H1 (cell line): ENCODE results near the gene UBR1. TPM values are rescaled to one million over a fixed set of nuclear protein-coding genes. Genes with fewer than 3 reads are reported as not detected.

ENCODE experiments used
- CTCF ChIA-PET: fragments of 300-600 bp; sonication (Branson Sonifier 250); formaldehyde crosslinking; loops from one replicate; lab custom pipeline; 2021; ENCODE audit not compliant: partially characterized antibody; lab: Charles Lee
- POLR2A ChIA-PET: fragments of 300-600 bp; sonication (Branson Sonifier 250); formaldehyde crosslinking; loops from one replicate; lab custom pipeline; 2021; ENCODE audit warnings: inconsistent platforms; ENCODE audit not compliant: partially characterized antibody; lab: Charles Lee
- DNase-seq, 2 experiments: peaks; one replicate each; pipeline versions ENCODE4 v3.0.0 to v3.0.0-alpha.2; 2010 to 2022; ENCODE audit warnings: low spot score in 2 of 2, low read depth in 1 of 2, mixed read lengths in 1 of 2
- FAIRE-seq: peaks from 2 replicates; lab custom pipeline; 2011; peaks lifted over from hg19 to GRCh38; lab: Jason Lieb, UNC
- H2AFZ ChIP-seq: 2 replicates; pipeline ENCODE4 v1.8.1; 2012; ENCODE audit warnings: low read length, inconsistent platforms
- H2AK5ac ChIP-seq: 2 replicates; pipeline ENCODE4 v1.6.1; 2013; ENCODE audit warnings: low read depth, low read length
- H2BK120ac ChIP-seq: replicated peaks from 2 replicates; pipeline ENCODE3; 2013; ENCODE audit warnings: low read depth, low read length, inconsistent platforms
- H2BK12ac ChIP-seq: 2 replicates; pipeline ENCODE4 v1.6.1; 2013; ENCODE audit warnings: low read depth, low read length
- H2BK15ac ChIP-seq: 2 replicates; pipeline ENCODE4 v1.6.1; 2013; ENCODE audit warnings: low read length
- H2BK20ac ChIP-seq: 2 replicates; pipeline ENCODE4 v1.6.1; 2013; ENCODE audit warnings: low read length
- H2BK5ac ChIP-seq: 2 replicates; pipeline ENCODE4 v1.6.1; 2013; ENCODE audit warnings: low read depth, low read length
- H3K14ac ChIP-seq: 2 replicates; pipeline ENCODE4 v1.6.1; 2013; ENCODE audit warnings: inconsistent platforms; ENCODE audit not compliant: insufficient read length
- H3K18ac ChIP-seq: 2 replicates; pipeline ENCODE4 v1.6.1; 2013; ENCODE audit warnings: low read length; ENCODE audit errors: extremely low read depth
- H3K23ac ChIP-seq: 2 replicates; pipeline ENCODE4 v1.6.1; 2013; ENCODE audit warnings: inconsistent platforms; ENCODE audit not compliant: insufficient read length
- H3K23me2 ChIP-seq: 2 replicates; pipeline ENCODE4 v1.6.1; 2013; ENCODE audit warnings: low read depth, low read length
- H3K27ac ChIP-seq: 2 replicates; pipeline ENCODE4 v1.6.1; 2011; ENCODE audit warnings: low read depth, low read length, inconsistent platforms
- H3K27me3 ChIP-seq, 4 experiments: replicated peaks in 1 of 4; 1 replicate in 1 of 4; 2 replicates in 3 of 4; pipeline versions ENCODE4 v1.6.1 to v1.8.1; 2011 to 2013; ENCODE audit warnings: low read length in 3 of 4, mild to moderate bottlenecking in 3 of 4, inconsistent platforms in 2 of 4, mixed read lengths in 2 of 4, moderate library complexity in 1 of 4; ENCODE audit not compliant: control insufficient read depth in 3 of 4, insufficient read depth in 3 of 4; ENCODE audit errors: extremely low read depth in 1 of 4
- H3K36me3 ChIP-seq, 4 experiments: 2 replicates each; pipeline versions ENCODE4 v1.6.1 to v1.8.1; 2011 to 2013; ENCODE audit warnings: mild to moderate bottlenecking in 4 of 4, low read length in 3 of 4, moderate library complexity in 2 of 4, control low read depth in 1 of 4, inconsistent platforms in 1 of 4; ENCODE audit not compliant: insufficient read depth in 4 of 4, control insufficient read depth in 2 of 4
- H3K4ac ChIP-seq: replicated peaks from 2 replicates; pipeline ENCODE3; 2013; ENCODE audit warnings: low read length, low read depth, mixed read lengths, inconsistent platforms; ENCODE audit not compliant: insufficient read length
- H3K4me1 ChIP-seq, 4 experiments: replicated peaks in 1 of 4; 1 replicate in 1 of 4; 2 replicates in 3 of 4; pipeline versions ENCODE4 v1.6.1 to v1.8.1; 2011 to 2013; ENCODE audit warnings: low read length in 3 of 4, inconsistent platforms in 2 of 4, mixed read lengths in 1 of 4; ENCODE audit not compliant: insufficient read depth in 4 of 4, control insufficient read depth in 3 of 4
- H3K4me2 ChIP-seq, 2 experiments: 2 replicates each; pipeline versions ENCODE4 v1.6.1 to v1.8.1; 2011 to 2013; ENCODE audit warnings: low read depth in 2 of 2, low read length in 2 of 2, control low read depth in 1 of 2, inconsistent platforms in 1 of 2, mild to moderate bottlenecking in 1 of 2; ENCODE audit not compliant: insufficient read depth in 1 of 2
- H3K4me3 ChIP-seq, 4 experiments: fragments of 200-600, 300-600 bp in 1 of 4; sonication (generic), shearing (Covaris generic), sonication (Bioruptor Twin) in 1 of 4; 2 replicates each; pipeline versions ENCODE4 v1.5.1 to v1.8.1; 2011 to 2016; ENCODE audit warnings: low read length in 4 of 4, low read depth in 3 of 4, control low read depth in 2 of 4, inconsistent platforms in 2 of 4, mild to moderate bottlenecking in 2 of 4, mixed read lengths in 1 of 4, moderate library complexity in 1 of 4; ENCODE audit not compliant: insufficient read depth in 2 of 4; ENCODE audit errors: extremely low read depth in 1 of 4
- H3K56ac ChIP-seq: replicated peaks from 2 replicates; pipeline ENCODE3; 2013; ENCODE audit warnings: low read depth, mild to moderate bottlenecking, mixed read lengths, low read length, inconsistent platforms; ENCODE audit not compliant: insufficient read length
- H3K79me1 ChIP-seq: 2 replicates; pipeline ENCODE4 v1.6.1; 2013; ENCODE audit warnings: low read depth, low read length, control low read depth
- H3K79me2 ChIP-seq, 2 experiments: 2 replicates each; pipeline versions ENCODE4 v1.6.1 to v1.8.1; 2012 to 2013; ENCODE audit warnings: low read length in 2 of 2, mild to moderate bottlenecking in 2 of 2, inconsistent platforms in 1 of 2; ENCODE audit not compliant: insufficient read depth in 2 of 2, control insufficient read depth in 1 of 2
- H3K9ac ChIP-seq, 4 experiments: replicated peaks in 1 of 4; 1 replicate in 1 of 4; 2 replicates in 3 of 4; pipeline versions ENCODE4 v1.6.1 to v1.8.1; 2011 to 2013; ENCODE audit warnings: low read depth in 3 of 4, low read length in 3 of 4, control low read depth in 2 of 4, mild to moderate bottlenecking in 2 of 4, moderate library complexity in 2 of 4, inconsistent platforms in 1 of 4; ENCODE audit errors: extremely low read depth in 1 of 4
- H3K9me3 ChIP-seq, 2 experiments: 2 replicates each; pipeline versions ENCODE4 v1.6.1 to v1.8.1; 2012 to 2013; ENCODE audit warnings: mild to moderate bottlenecking in 2 of 2, moderate library complexity in 2 of 2, control low read depth in 1 of 2, inconsistent platforms in 1 of 2, low read depth in 1 of 2, low read length in 1 of 2, mixed read lengths in 1 of 2; ENCODE audit not compliant: insufficient read depth in 2 of 2
- H4K20me1 ChIP-seq, 2 experiments: replicated peaks in 1 of 2; 2 replicates each; pipeline versions ENCODE3 to v1.8.1; 2011 to 2013; ENCODE audit warnings: inconsistent platforms in 2 of 2, low read length in 2 of 2, mild to moderate bottlenecking in 1 of 2; ENCODE audit not compliant: insufficient read depth in 2 of 2, control insufficient read depth in 1 of 2
- H4K5ac ChIP-seq: 2 replicates; pipeline ENCODE4 v1.6.1; 2013; ENCODE audit warnings: low read length, low read depth, mixed read lengths, inconsistent platforms; ENCODE audit not compliant: insufficient read length
- H4K8ac ChIP-seq: 2 replicates; pipeline ENCODE4 v1.8.0; 2013; ENCODE audit warnings: mild to moderate bottlenecking, moderate library complexity, low read length, inconsistent platforms; ENCODE audit not compliant: insufficient read depth; ENCODE audit errors: extremely low read depth
- H4K91ac ChIP-seq: replicated peaks from 2 replicates; pipeline ENCODE3; 2013; ENCODE audit warnings: low read length, mixed read lengths, inconsistent platforms; ENCODE audit not compliant: insufficient read length
- ASH2L ChIP-seq: fragments of 200-600, 300-600 bp; sonication (generic); IDR thresholded peaks from one replicate; pipeline ENCODE4 v1.7.1; 2017; ENCODE audit warnings: low read length
- BCL11A ChIP-seq, 2 experiments: IDR thresholded peaks; one replicate each; pipeline ENCODE4 v1.6.1; 2011; ENCODE audit warnings: low read depth in 2 of 2, low read length in 2 of 2, mild to moderate bottlenecking in 2 of 2
- BRCA1 ChIP-seq: IDR thresholded peaks from 2 replicates; pipeline ENCODE4 v1.6.1; 2012; ENCODE audit warnings: low read depth, low read length, improper control_type of control experiment
- CBX8 ChIP-seq: fragments of 300-800, 300-1000 bp; sonication (generic); IDR thresholded peaks from 2 replicates; pipeline ENCODE4 v1.7.1; 2016; ENCODE audit warnings: low read depth, low read length, borderline replicate concordance
- CHD2 ChIP-seq: IDR thresholded peaks from 2 replicates; pipeline ENCODE4 v1.6.1; 2012; ENCODE audit warnings: low read length, improper control_type of control experiment
- CREB1 ChIP-seq: IDR thresholded peaks from 2 replicates; pipeline ENCODE4 v1.6.1; 2012; ENCODE audit warnings: inconsistent platforms
- GABPA ChIP-seq: IDR thresholded peaks from 2 replicates; pipeline ENCODE4 v1.6.1; 2011; ENCODE audit warnings: mild to moderate bottlenecking, low read length, moderate library complexity, borderline replicate concordance; ENCODE audit not compliant: insufficient read depth
- KDM5A ChIP-seq: fragments of 200-600 bp; IDR thresholded peaks from 2 replicates; pipeline ENCODE4 v1.7.1; 2012; ENCODE audit warnings: mild to moderate bottlenecking, low read length, inconsistent platforms, mixed read lengths
- SIN3A ChIP-seq, 2 experiments: IDR thresholded peaks in 1 of 2; conservative IDR thresholded peaks in 1 of 2; 2 replicates each; pipeline ENCODE4 v1.6.1; 2011 to 2012; ENCODE audit warnings: low read length in 2 of 2, improper control_type of control experiment in 1 of 2, low read depth in 1 of 2, mild to moderate bottlenecking in 1 of 2
- SRF ChIP-seq: IDR thresholded peaks from 2 replicates; pipeline ENCODE4 v1.6.1; 2011; ENCODE audit warnings: mild to moderate bottlenecking, low read depth, low read length, moderate library complexity
- TAF1 ChIP-seq: IDR thresholded peaks from 2 replicates; pipeline ENCODE4 v1.6.1; 2011; ENCODE audit warnings: mild to moderate bottlenecking, low read depth, low read length
- TAF7 ChIP-seq: optimal IDR thresholded peaks from 2 replicates; pipeline ENCODE3; 2011; ENCODE audit warnings: low read depth, mild to moderate bottlenecking, inconsistent platforms, low read length, moderate library complexity, borderline replicate concordance
- YY1 ChIP-seq: IDR thresholded peaks from 2 replicates; pipeline ENCODE4 v1.6.1; 2011; ENCODE audit warnings: low read depth, mild to moderate bottlenecking, low read length
- ZNF274 ChIP-seq: IDR thresholded peaks from 2 replicates; pipeline ENCODE4 v1.7.0; 2012; ENCODE audit warnings: low read length, borderline replicate concordance; ENCODE audit errors: extremely low read depth
- WGBS, 2 experiments: shearing (Covaris generic) in 1 of 2; methylation state at CpG; one replicate each; pipeline versions ENCODE4 v1.1.6 to v1.1.7; 2013 to 2015; ENCODE audit warnings: low lambda C conversion rate in 2 of 2, mixed read lengths in 2 of 2, inconsistent platforms in 1 of 2, low coverage in 1 of 2, missing lambda C conversion rate in 1 of 2; ENCODE audit not compliant: insufficient replicate concordance in 2 of 2, insufficient coverage in 1 of 2, insufficient read length in 1 of 2; ENCODE audit errors: extremely low coverage in 1 of 2, missing lambda C conversion rate in 1 of 2; 5-methylcytosine and 5-hydroxymethylcytosine counted together
- polyA plus RNA-seq, 7 experiments: library from polyadenylated mRNA; depleted of rRNA in 3 of 7; stranded (reverse) in 5 of 7; unstranded in 2 of 7; fragments of >200 nt in 5 of 7; fragments of 200-250 nt in 2 of 7; gene quantifications; 1 replicate in 5 of 7; 2 replicates in 1 of 7; 4 replicates in 1 of 7; pipeline versions ENCODE4 v1.2.1 to v1.2.3, GENCODE V29; 2011 to 2013; ENCODE audit warnings: missing spikeins in 2 of 7, mixed read lengths in 2 of 7
- total RNA-seq: library from RNA; stranded (reverse); fragmentation: NEBNext Ultra II Directional; extraction: Animal tissue kit (Norgen Biotek cat#: 25700); gene quantifications from 2 replicates; pipeline ENCODE4 v1.2.1, GENCODE V29; 2021
- TF ChIP-seq, protein P1 (sequence below): IDR thresholded peaks from 2 replicates; pipeline ENCODE4 v1.6.1; 2012; ENCODE audit warnings: inconsistent platforms

Gene UBR1
- total and polyA plus RNA-seq, 2 of the 8 experiments (the other 6 are each of a cell fraction or from before 2014, with no cell fraction given) = 3.7 to 18.7 TPM

DNA sequence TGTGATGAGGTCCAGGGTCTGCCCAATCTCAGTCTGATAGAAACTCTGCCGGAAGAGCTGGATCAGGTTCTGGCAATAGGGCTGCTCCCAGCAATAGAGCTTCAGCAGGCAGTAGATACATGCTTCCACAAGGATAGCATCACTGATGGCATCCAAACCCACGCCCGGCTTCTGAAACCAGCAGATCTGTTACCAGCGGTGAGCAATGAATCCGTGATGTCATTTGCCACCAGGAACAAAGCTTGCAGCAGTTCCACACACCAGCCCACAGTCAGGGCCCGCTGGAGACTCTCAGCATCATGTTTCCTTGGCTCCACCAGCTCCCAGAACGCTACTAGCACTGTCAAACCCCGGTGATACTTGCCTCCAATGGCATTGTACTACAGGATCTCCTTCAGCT, 166.0 kb downstream of the UBR1 start:
- H3K27me3 ChIP-seq = no peaks in the 10 kb centered on the region
- no peak for FAIRE-seq
- peaks cover 0 to 5% (median 0%) of the 10 kb centered on the region in 4 experiments; a peak in 2 of 8 replicates for H3K36me3 ChIP-seq
- no peak overlapping the region for H3K4me2 ChIP-seq
- no peak overlapping the region for H4K5ac ChIP-seq
- no peak overlapping the region for H3K4ac ChIP-seq
- peak in 1 of 2 experiments; percentile 35 for DNase-seq
- ChIA-PET POLR2A (interaction anchor here (0.7 kb wide), 1 partner anchor 10 kb away, joined by 3 read pairs; no protein-coding TSS in a partner anchor), CTCF (interaction anchor here (0.9 kb wide), 2 partner anchors 13 to 247 kb away, joined by 3 to 5 read pairs; no protein-coding TSS in a partner anchor)
- H2BK20ac ChIP-seq = no peak overlapping the region
- H2BK15ac ChIP-seq = no peak overlapping the region
- H3K18ac ChIP-seq = no peak overlapping the region
- H2BK120ac ChIP-seq = no peak overlapping the region
- no peak overlapping the region for H2BK12ac ChIP-seq
- no peak overlapping the region for H4K8ac ChIP-seq
- H3K9ac ChIP-seq = no peak overlapping the region
- WGBS, 2 experiments = 98% methylated on average over 8 of the region's 8 CpGs; no CpG with 5 or more reads in 1 of the 2 experiments
- no peak overlapping the region for H3K14ac ChIP-seq
- no peaks in the 10 kb centered on the region for H3K79me1 ChIP-seq
- no peak overlapping the region for H4K91ac ChIP-seq
- H4K20me1 ChIP-seq = no peaks in the 10 kb centered on the region
- H3K27ac ChIP-seq = no peak overlapping the region
- H3K9me3 ChIP-seq = no peaks in the 10 kb centered on the region
- H3K56ac ChIP-seq = no peak overlapping the region
- no peak overlapping the region for H3K4me3 ChIP-seq
- H2BK5ac ChIP-seq = no peak overlapping the region
- H2AFZ ChIP-seq = no peak overlapping the region
- no peaks in the 10 kb centered on the region for H3K23me2 ChIP-seq
- H3K4me1 ChIP-seq = no peaks in the 10 kb centered on the region
- H2AK5ac ChIP-seq = no peak overlapping the region
- no peaks in the 10 kb centered on the region for H3K79me2 ChIP-seq
- no peak overlapping the region for H3K23ac ChIP-seq
- TF ChIP-seq YY1 = no peak
- no peak for TF ChIP-seq BCL11A (IDR thresholded peaks at IDR 0.05; ENCODE audit: low read depth in 2 of 2, low read length in 2 of 2)
- TF ChIP-seq SIN3A (conservative IDR thresholded peaks at IDR 0.05 in 1 of 2, IDR thresholded peaks at IDR 0.05 in 1 of 2; ENCODE audit: low read depth in 1 of 2, low read length in 2 of 2) = no peak
- TF ChIP-seq TAF7 = no peak
- no peak for TF ChIP-seq CHD2
- TF ChIP-seq BRCA1 = no peak
- no peak for TF ChIP-seq CREB1
- no peak for TF ChIP-seq CBX8
- TF ChIP-seq TAF1 = no peak
- no peak for TF ChIP-seq KDM5A
- no peak for TF ChIP-seq SRF
- TF ChIP-seq, protein P1, sequence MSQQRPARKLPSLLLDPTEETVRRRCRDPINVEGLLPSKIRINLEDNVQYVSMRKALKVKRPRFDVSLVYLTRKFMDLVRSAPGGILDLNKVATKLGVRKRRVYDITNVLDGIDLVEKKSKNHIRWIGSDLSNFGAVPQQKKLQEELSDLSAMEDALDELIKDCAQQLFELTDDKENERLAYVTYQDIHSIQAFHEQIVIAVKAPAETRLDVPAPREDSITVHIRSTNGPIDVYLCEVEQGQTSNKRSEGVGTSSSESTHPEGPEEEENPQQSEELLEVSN = no peak
- TF ChIP-seq ZNF274 = no peak
- no peak for TF ChIP-seq GABPA
- TF ChIP-seq ASH2L = no peak
